ENCODE results near the gene HAO2. TPM values are rescaled to one million over a fixed set of nuclear protein-coding genes. Genes with fewer than 3 reads are reported as not detected.
"Not testable (repeated sequence)": the region's sequence is repeated elsewhere in the genome, so short reads cannot be mapped to it uniquely, and the experiment has no call there.

Gene HAO2
- total and polyA plus RNA-seq, 8 donors, result 0.11 to 0.76 (median 0.35) TPM; not detected in 2

GRCh38 chr1:119345398-119345797 lies 23.2 kb upstream of the HAO2 start:
- Histone ChIP-seq H3K4me1 (no peaks in the 10 kb centered on the region), H3K4me3 (no peak overlapping the region), H3K36me3 (no peaks in the 10 kb centered on the region), H3K27ac (no peak overlapping the region), H3K27me3 (no peaks in the 10 kb centered on the region), H3K9me3 (peaks cover 0 to 7% of the 10 kb centered on the region in 2 donors)
- TF ChIP-seq, protein P1, sequence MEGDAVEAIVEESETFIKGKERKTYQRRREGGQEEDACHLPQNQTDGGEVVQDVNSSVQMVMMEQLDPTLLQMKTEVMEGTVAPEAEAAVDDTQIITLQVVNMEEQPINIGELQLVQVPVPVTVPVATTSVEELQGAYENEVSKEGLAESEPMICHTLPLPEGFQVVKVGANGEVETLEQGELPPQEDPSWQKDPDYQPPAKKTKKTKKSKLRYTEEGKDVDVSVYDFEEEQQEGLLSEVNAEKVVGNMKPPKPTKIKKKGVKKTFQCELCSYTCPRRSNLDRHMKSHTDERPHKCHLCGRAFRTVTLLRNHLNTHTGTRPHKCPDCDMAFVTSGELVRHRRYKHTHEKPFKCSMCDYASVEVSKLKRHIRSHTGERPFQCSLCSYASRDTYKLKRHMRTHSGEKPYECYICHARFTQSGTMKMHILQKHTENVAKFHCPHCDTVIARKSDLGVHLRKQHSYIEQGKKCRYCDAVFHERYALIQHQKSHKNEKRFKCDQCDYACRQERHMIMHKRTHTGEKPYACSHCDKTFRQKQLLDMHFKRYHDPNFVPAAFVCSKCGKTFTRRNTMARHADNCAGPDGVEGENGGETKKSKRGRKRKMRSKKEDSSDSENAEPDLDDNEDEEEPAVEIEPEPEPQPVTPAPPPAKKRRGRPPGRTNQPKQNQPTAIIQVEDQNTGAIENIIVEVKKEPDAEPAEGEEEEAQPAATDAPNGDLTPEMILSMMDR (IDR thresholded peaks at IDR 0.05), result no peak
- no peak for DNase-seq
- intact Hi-C loops (cut with DNase I), result no loop called here
- ATAC-seq, result no peak

- DNase-seq (no peak), ATAC-seq (no peak)
- intact Hi-C loops (cut with DNase I), result no loop called here
Measured at GRCh38 chr1:119347858-119348257, 20.7 kb upstream of the HAO2 start.

GRCh38 chr1:119348941-119349340 lies 19.6 kb upstream of the HAO2 start:
- Histone ChIP-seq H3K9me3 (peaks cover 0 to 7% of the 10 kb centered on the region in 2 donors), H3K27me3 (no peaks in the 10 kb centered on the region), H3K4me3 (no peak overlapping the region), H3K27ac (no peak overlapping the region), H3K4me1 (no peaks in the 10 kb centered on the region), H3K36me3 (no peaks in the 10 kb centered on the region)
- intact Hi-C loops (cut with DNase I), result no loop called here
- DNase-seq, result no peak
- TF ChIP-seq, protein P1 (IDR thresholded peaks at IDR 0.05), result no peak
- no peak for ATAC-seq

More at GRCh38 chr1:119347858-119348257, 20.7 kb upstream of the HAO2 start:
- no peaks in the 10 kb centered on the region for H3K27me3 ChIP-seq
- H3K9me3 ChIP-seq, result peaks cover 0 to 7% of the 10 kb centered on the region in 2 donors
- H3K36me3 ChIP-seq, result no peaks in the 10 kb centered on the region
- TF ChIP-seq, protein P1 (IDR thresholded peaks at IDR 0.05), result no peak
- no peak overlapping the region for H3K27ac ChIP-seq
- H3K4me1 ChIP-seq, result no peaks in the 10 kb centered on the region
- H3K4me3 ChIP-seq, result no peak overlapping the region

DNA sequence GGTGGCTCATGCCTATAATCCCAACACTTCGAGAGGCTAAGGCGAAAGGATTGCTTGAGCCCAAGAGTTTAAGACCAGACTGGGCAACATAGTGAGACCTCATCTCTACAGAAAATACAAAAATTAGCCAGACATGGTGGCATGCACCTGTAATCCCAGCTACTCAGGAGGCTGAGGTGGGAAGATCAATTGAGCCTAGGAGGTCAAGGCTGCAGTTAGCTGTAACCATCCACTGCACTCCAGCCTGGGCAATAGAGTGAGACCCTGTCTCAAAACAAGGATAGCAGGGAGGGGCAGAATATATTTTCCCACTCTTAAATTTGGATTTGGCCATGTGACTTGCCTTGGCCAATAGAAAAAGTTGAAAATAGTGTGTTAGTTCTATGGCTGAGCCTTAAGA lies 17.7 kb upstream of the HAO2 start:
- H3K4me3 ChIP-seq; H3K36me3 ChIP-seq; H3K4me1 ChIP-seq; H3K27me3 ChIP-seq; H3K27ac ChIP-seq; intact Hi-C loops (cut with DNase I); DNase-seq; H3K9me3 ChIP-seq; ATAC-seq: not testable (repeated sequence)

GRCh38 chr1:119351997-119352396 lies 16.6 kb upstream of the HAO2 start:
- no peaks in the 10 kb centered on the region for H3K4me1 ChIP-seq
- ATAC-seq, result no peak

GRCh38 chr1:119353836-119354235 lies 14.7 kb upstream of the HAO2 start:
- no peaks in the 10 kb centered on the region for H3K36me3 ChIP-seq
- no peak overlapping the region for H3K4me3 ChIP-seq
- DNase-seq (no peak), ATAC-seq (no peak)
- intact Hi-C loops (cut with DNase I), result no loop called here
- no peaks in the 10 kb centered on the region for H3K27me3 ChIP-seq
- TF ChIP-seq, protein P1 (IDR thresholded peaks at IDR 0.05), result no peak
- no peak overlapping the region for H3K27ac ChIP-seq
- no peaks in the 10 kb centered on the region for H3K4me1 ChIP-seq
- no peaks in the 10 kb centered on the region for H3K9me3 ChIP-seq

More at GRCh38 chr1:119351997-119352396, 16.6 kb upstream of the HAO2 start:
- H3K4me3 ChIP-seq, result no peak overlapping the region
- TF ChIP-seq, protein P1 (IDR thresholded peaks at IDR 0.05), result no peak
- no peaks in the 10 kb centered on the region for H3K36me3 ChIP-seq
- DNase-seq, result no peak
- no peaks in the 10 kb centered on the region for H3K9me3 ChIP-seq
- H3K27ac ChIP-seq, result no peak overlapping the region
- intact Hi-C loops (cut with DNase I), result no loop called here
- H3K27me3 ChIP-seq, result no peaks in the 10 kb centered on the region
